ENCODE data around the gene C19orf33.

Gene C19orf33

DNA sequence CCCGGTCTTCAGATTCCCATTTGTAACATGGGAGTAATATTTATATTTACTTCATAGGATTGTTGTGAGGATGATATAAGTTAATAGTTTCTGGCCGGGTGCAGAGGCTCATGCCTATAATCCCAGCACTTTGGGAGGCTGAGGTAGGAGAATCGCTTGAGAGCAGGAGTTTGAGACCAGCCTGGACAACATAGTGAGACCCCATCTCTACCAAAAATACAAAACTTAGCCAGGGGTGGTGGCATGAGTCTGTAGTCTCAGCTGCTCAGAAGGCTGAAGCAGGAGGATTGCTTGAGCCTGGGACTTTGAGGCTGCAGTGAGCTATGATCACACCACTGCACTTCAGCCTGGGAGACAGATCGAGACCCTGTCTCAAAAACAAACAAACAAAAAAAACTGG lies 42.8 kb downstream of the C19orf33 start:
- DNase-seq: no peak

- DNase-seq: no peak
Observed at GRCh38 chr19:38350883-38351282, 46.8 kb downstream of the C19orf33 start.

DNA sequence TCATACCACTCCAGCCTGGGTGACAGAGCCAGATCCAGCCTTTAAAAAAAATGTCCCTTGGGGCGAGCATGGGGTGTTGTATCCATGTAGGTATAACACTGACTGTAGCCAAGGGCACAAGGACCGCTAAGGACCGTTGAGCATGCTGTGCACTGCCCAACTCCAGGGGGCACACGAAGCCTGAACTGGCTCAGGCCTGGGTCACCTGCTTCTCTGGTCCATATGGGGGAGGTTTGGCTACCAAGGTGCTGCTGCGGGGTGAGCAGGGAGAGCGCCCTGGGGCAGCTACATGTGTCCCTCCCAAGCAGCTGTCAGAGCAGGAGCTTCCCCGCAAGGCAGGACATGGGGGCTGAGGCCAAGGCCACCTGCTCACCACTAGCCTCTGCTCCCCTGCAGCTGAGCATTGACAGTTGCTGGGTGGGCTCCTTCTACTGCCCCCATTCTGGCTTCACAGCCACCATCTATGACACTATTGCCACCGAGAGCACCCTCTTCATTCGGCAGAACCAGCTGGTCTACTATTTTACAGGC lies 47.9 kb downstream of the C19orf33 start:
- DNase-seq: no peak

- DNase-seq: no peak
Observed at GRCh38 chr19:38352611-38353010, 48.6 kb downstream of the C19orf33 start.
